Thyroid gland (tissue), 4 donors: ENCODE data around the gene ARSJ.

Source experiments
- POLR2A ChIP-seq, 2 donors: fragments of 450-650 bp; IDR thresholded peaks; one replicate each; pipeline ENCODE4 v1.6.1; 2017; ENCODE audit warnings: antibody characterized with exemption in 2 of 2, mild to moderate bottlenecking in 2 of 2, moderate library complexity in 1 of 2
- TF ChIP-seq, protein P1 (sequence below), 6 experiments: fragments of 200-600 bp in 3 of 6; fragments of 450-650 bp in 3 of 6; sonication (generic) in 3 of 6; IDR thresholded peaks; one replicate each; pipeline ENCODE4 v1.5.1; 2016 to 2019; ENCODE audit warnings: antibody characterized with exemption in 6 of 6, mild to moderate bottlenecking in 2 of 6, inconsistent platforms in 1 of 6, moderate library complexity in 1 of 6

DNA sequence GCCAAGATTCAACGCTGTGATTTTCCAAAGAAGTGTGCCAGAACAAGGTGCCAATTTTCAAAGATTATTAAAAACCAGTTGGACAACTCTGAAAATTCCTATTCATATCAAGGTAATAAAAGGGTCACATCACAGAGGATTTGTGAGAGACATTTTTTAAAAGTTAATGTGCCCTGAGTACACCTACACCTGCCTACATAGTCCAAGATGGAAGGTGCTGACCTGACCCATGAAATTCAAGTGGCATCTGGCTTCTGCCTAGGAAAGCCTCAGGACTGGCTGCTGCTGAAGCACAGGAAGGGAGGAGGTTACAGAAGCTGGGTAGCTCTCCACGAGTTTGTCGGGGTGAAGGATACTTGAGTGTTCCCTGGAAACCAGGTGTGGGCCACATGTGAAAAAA is 11.4 kb upstream of the ARSJ start:
- TF ChIP-seq, protein P1, sequence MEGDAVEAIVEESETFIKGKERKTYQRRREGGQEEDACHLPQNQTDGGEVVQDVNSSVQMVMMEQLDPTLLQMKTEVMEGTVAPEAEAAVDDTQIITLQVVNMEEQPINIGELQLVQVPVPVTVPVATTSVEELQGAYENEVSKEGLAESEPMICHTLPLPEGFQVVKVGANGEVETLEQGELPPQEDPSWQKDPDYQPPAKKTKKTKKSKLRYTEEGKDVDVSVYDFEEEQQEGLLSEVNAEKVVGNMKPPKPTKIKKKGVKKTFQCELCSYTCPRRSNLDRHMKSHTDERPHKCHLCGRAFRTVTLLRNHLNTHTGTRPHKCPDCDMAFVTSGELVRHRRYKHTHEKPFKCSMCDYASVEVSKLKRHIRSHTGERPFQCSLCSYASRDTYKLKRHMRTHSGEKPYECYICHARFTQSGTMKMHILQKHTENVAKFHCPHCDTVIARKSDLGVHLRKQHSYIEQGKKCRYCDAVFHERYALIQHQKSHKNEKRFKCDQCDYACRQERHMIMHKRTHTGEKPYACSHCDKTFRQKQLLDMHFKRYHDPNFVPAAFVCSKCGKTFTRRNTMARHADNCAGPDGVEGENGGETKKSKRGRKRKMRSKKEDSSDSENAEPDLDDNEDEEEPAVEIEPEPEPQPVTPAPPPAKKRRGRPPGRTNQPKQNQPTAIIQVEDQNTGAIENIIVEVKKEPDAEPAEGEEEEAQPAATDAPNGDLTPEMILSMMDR (IDR thresholded peaks at IDR 0.05), result no peak
- TF ChIP-seq POLR2A (IDR thresholded peaks at IDR 0.05), result no peak
